ENCODE measurements around the gene KLRG1.

Gene KLRG1

DNA sequence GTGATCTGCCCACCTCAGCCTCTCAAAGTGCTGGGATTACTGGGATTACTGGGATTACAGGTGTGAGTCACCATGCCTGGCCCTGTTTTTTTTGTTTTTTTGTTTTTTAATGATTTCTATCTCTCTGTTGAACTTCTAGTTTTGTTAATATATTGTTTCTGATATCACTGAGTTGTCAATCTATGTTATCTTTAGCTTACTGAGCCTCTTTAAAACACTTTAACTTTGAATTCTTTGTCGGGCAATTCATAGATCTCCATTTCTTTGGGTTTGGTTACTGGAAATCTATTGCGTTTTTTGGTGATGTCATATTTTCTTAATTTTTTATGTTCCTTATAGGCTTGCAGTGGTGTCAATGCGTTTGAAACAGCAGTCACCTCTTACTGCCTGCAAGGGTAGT, 9.2 kb upstream of the KLRG1 start:
- TF ChIP-seq, protein P1, sequence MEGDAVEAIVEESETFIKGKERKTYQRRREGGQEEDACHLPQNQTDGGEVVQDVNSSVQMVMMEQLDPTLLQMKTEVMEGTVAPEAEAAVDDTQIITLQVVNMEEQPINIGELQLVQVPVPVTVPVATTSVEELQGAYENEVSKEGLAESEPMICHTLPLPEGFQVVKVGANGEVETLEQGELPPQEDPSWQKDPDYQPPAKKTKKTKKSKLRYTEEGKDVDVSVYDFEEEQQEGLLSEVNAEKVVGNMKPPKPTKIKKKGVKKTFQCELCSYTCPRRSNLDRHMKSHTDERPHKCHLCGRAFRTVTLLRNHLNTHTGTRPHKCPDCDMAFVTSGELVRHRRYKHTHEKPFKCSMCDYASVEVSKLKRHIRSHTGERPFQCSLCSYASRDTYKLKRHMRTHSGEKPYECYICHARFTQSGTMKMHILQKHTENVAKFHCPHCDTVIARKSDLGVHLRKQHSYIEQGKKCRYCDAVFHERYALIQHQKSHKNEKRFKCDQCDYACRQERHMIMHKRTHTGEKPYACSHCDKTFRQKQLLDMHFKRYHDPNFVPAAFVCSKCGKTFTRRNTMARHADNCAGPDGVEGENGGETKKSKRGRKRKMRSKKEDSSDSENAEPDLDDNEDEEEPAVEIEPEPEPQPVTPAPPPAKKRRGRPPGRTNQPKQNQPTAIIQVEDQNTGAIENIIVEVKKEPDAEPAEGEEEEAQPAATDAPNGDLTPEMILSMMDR (IDR thresholded peaks at IDR 0.05; ENCODE audit: low read depth, low read length, missing control alignments) = no peak
- H3K4me3 ChIP-seq (replicated peaks; ENCODE audit: low read depth, low read length) = no peak overlapping the region
- no peak for DNase-seq (ENCODE audit: extremely low read depth, low read depth)

DNA sequence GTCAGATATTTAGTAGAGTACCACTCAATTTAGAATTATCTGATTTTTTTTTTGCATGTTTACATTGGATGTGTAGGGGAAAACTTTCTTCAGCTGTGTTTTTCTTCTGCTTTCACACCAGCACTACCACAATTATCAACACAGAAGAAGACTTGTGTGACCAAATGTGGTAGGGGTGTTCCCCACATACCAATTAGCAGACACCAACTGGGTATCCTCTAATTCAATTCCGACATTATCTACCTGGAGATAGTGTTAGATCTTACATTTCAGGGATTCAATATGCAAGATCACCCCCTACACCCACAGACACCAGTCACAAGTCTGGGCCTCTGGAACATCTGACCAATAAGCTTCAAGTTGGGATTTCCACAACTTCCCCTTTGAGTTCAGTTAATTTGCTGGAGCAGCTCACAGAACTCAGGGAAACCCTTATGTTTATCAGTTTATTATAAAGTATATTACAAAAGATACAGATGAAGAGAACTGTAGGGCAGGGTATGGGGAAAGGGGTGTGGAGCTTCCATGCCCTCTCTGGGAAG, 4.1 kb upstream of the KLRG1 start:
- no peak for DNase-seq (ENCODE audit: extremely low read depth, low read depth)
- H3K4me3 ChIP-seq (replicated peaks; ENCODE audit: low read depth, low read length) = no peak overlapping the region
- TF ChIP-seq, protein P1 (IDR thresholded peaks at IDR 0.05; ENCODE audit: low read depth, low read length, missing control alignments) = no peak

DNA sequence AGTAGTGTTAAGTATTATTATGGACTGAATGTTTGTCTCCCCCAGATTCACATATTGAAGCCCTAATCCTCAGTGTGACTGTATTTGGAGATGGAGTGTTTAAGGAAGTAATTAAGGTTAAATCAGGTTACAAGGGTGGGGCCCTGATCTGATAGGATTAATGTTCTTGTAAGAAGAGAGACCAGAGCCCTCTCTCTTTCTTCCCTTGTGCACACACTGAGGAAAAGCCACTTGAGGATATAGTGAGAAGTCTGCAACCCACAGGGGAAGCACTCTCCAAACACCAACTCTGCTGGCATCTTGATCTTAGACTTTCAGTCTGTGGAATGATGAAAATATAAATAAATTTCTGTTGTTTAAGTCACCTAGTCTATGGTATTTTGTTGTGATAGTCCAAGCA, 2.2 kb upstream of the KLRG1 start:
- TF ChIP-seq, protein P1 (IDR thresholded peaks at IDR 0.05; ENCODE audit: low read depth, low read length, missing control alignments) = no peak
- DNase-seq (ENCODE audit: extremely low read depth, low read depth) = no peak
- no peak overlapping the region for H3K4me3 ChIP-seq (replicated peaks; ENCODE audit: low read depth, low read length)

DNA sequence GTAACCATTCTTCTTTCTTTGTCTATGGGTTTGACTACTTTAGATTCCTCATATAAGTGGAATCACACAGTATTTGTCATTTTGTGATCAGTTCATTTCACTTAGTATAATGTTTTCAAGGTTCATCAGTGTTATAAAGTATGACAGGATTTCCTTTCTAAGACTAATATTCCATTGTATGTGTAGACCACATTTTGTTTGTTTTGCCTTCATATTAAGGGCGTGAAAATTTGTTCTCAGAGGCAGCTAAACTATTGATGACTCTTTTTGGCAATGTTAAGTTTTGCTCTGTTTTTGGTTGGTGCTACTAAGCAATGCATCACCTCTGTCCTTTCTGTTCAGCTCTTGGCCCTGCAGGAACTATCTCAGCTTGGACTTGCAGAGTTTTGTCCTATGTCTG, 1.7 kb upstream of the KLRG1 start:
- H3K4me3 ChIP-seq (replicated peaks; ENCODE audit: low read depth, low read length) = no peak overlapping the region
- TF ChIP-seq, protein P1 (IDR thresholded peaks at IDR 0.05; ENCODE audit: low read depth, low read length, missing control alignments) = no peak
- no peak for DNase-seq (ENCODE audit: extremely low read depth, low read depth)

DNA sequence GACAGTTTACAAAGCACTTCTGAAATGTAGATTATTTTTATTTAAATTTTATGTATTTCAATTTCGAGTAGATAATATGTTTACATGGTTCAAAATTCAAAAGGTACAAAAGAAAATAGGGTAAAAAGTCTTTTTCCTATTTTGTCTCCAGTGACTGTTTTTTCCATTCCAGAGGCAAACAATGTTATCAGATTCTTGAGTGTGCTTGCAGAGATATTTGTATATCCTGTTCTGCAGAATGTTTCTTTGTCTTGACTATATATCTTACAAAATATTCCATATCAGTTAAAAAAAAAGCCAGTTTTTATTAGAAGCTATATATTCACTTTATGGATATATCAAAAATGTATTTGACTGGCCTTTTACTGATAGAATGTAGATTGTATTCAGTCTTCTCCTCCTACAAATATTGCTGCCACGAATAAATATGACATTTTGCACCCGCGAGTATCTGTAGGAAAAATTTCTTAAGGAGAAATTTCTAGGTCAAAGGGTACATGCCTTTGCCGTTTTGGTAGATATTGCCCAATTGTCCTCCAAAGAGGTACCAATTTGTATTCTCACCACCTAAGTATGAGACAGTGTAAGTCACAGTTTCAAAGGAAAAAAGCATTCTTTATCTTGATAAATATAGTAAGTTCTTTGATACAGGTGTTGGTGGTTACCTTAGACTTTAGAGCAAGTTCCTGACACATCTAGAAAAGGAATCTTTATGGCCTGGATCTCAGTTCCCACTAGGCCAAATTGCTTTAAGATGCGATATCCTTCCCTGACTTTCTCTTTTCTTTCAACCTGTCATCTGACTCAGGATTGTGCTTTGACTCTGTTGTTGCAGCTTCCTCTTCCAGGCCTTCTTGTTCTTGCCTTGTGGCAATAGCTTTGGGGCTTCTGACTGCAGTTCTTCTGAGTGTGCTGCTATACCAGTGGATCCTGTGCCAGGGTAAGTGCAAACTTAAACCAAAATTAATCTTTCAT, 2.3 kb downstream of the KLRG1 start:
- no peak overlapping the region for H3K4me3 ChIP-seq (replicated peaks; ENCODE audit: low read depth, low read length)
- TF ChIP-seq, protein P1 (IDR thresholded peaks at IDR 0.05; ENCODE audit: low read depth, low read length, missing control alignments) = no peak
- no peak for DNase-seq (ENCODE audit: extremely low read depth, low read depth)

DNA sequence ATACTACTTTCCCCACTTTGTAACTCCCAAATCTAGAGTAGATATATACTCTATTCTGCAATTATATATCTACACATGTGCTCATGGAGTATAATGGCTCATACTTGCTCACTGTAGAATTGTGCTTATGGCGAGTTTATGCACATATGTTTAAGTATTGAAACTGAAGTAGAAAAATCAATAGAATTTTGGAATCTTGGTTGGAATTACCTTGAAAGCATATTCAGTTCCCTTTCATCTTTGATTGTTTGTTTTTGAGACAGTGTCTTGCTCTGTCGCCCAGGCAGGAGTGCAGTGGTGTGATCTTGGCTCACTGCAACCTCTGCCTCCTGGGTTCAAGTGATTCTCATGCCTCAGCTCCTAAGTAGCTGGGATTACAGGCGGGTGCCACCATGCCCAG, 4.5 kb downstream of the KLRG1 start:
- no peak for DNase-seq (ENCODE audit: extremely low read depth, low read depth)
- TF ChIP-seq, protein P1 (IDR thresholded peaks at IDR 0.05; ENCODE audit: low read depth, low read length, missing control alignments) = no peak
- no peak overlapping the region for H3K4me3 ChIP-seq (replicated peaks; ENCODE audit: low read depth, low read length)

All from HFF-Myc (cell line).